Right renal cortex interstitium (tissue), 3 donors: Measurements from ENCODE around the gene EIF2AK2. TPM values are rescaled to one million over a fixed set of nuclear protein-coding genes. Genes with fewer than 3 reads are reported as not detected.

Source experiments
- DNase-seq, 3 donors: peaks; one replicate each; pipeline ENCODE4 v3.0.0-alpha.2; 2013; ENCODE audit warnings: low read depth in 3 of 3, low spot score in 2 of 3
- polyA plus RNA-seq, 3 donors: library from polyadenylated mRNA; unstranded; fragments of 120-200 nt; gene quantifications; one replicate each; pipeline ENCODE4 v1.2.1, GENCODE V29; 2013; ENCODE audit not compliant: insufficient read length in 3 of 3

EIF2AK2 gene
- polyA plus RNA-seq, 3 donors: 33.4 to 36.7 (median 34.0) TPM

GRCh38 chr2:37173741-37174140, 17.0 kb upstream of the EIF2AK2 start:
- no peak for DNase-seq

DNA sequence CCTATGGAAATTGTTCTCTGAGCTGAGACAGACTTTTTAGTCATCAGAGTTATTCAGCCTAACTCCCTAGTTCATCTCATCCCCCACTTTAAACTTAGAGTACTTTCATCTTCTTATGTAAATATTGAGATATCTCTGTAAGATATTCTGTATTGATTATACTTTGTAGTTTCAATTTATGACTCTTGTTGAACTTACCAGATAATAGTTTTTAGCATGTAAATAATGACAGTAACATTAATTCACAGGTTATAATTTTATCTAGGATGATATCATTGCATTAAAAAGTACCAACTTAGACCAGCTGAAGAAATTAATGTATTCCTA, 14.8 kb upstream of the EIF2AK2 start:
- no peak for DNase-seq

DNA sequence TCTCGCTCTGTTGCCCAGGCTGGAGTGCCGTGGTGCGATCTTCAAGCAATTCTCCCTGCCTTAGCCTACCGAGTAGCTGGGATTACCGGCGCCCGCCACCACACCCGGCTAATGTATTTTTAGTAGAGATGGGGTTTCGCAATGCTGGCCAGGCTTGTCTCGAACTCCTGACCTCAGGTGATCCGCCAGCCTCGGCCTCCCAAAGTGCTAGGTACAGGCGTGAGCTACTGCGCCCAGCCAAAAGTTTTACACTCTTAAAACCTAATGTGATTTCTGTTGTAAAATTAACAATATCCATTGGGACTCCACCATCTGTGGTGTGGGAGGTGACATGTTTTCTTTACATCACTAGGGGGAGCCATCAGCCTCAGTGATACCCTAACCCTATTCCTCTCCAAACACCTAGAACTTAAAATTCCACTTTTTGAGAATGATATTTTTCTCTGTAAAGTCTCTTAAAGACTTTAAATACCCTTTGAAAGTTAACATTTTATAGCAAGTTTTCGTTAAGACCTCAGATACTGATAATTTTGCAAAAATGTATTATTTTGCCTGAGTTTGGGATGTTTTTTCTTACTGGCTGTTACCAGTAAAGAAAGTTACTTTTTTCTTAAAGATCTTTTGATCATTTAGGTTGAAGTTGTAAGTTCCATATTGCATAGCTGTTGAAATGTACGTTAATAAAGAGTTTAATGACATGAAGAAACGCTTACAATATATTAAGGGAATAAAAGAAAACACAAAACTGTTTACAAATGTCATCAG, 11.6 kb upstream of the EIF2AK2 start:
- DNase-seq: no peak

- no peak for DNase-seq
These were observed 10.9 kb upstream of the EIF2AK2 start for GRCh38 chr2:37167636-37168180.

DNA sequence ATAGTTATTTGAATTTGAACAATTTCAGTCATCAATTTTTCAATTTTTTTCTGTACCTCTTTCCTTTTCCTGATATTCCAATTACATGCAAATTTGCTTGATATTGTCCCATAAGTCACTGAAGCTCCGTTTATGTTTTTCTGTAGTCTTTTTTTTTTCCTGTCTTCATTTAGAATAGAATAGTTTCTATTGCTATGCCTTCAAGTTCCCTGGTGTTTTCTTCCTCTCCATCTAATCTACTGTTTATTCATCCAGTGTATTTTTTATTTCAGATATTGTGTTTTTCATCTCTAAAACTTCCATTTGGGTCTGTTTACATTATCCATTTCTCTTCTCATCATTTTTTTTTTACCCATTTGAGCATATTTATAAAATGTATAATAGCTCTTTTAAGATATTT, 8.0 kb upstream of the EIF2AK2 start:
- DNase-seq: no peak

DNA sequence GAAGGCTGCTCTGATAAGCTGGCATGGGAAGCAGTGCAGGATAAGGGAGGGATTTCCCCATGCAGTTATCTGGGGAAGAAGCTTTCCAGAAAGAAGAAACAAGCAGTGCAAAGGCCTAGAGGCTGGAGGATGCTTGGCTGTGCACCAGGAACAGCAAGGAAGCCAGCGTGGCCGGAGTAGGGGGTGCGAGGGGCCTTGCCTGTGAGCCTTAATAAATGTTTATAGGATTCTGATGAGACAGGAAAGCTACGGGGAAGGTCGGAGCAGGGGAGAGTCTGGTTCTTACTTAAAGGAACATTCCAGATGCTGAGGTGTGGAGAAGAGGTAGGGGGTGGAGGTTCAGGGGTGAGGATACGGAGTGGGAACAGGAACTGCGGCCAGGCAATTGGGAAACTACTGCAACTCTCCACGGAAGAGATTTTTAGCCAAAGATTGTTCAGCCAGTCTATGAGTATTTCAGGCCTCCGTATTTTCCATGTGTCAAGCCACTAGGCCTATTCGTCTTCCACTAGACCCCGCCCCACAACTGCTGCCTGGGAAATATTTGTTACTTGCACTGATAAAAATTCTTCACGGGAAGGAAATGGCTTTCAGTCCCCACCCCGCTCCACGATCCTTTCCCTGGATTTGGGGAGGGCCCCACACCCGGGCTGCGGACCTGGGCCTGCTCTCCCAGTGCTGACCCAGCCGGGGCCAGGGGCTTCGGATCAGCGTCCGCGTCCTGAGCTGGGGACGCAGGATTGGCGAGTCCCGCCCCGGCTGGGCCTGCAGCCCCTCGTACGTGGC, 516 bp downstream of the EIF2AK2 start:
- DNase-seq: peak; percentile 31 to 54 (median 50)

- no peak for DNase-seq
These were observed 2.0 kb downstream of the EIF2AK2 start for GRCh38 chr2:37154785-37155184.

DNA sequence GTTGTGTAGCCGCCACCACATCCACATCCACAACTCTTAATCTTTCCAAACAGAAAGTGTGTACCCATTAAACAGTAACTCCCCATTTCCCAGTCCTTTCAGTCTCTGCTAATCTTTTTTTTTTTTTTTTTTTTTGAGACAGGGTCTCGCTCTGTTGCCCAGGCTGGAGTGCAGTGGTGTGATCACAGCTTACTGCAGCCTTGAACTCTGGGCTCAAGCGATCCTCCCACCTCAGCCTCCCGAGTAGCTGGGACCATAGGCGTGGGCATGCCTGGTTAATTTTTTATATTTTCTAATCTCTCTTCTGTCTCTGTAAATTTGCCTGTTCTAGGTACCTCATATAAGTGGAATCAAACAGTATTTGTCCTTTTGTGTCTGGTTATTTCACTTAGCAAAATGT, 3.6 kb downstream of the EIF2AK2 start:
- no peak for DNase-seq

- no peak for DNase-seq
These were observed 7.0 kb downstream of the EIF2AK2 start for GRCh38 chr2:37149626-37150322.

DNA sequence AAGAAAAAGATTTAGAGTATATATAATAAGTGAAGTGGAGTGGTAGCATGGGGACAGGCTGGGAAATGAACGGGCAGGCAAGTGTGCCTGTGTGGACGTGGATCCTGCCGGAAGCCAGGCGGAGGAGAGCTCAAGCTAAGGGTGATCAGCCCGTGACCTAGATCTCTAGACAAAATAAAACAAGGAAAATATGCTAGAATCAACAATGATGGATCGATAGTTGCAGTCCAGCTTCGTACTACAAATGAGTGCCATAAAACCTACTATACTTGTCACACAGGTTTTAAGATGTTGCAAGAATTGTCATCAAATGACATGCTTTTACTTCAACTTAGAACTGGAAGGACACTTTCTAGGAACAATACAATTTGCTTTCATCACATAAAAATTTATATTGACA, 8.5 kb downstream of the EIF2AK2 start:
- DNase-seq: no peak

GRCh38 chr2:37146062-37146461, 10.7 kb downstream of the EIF2AK2 start:
- DNase-seq: no peak

DNA sequence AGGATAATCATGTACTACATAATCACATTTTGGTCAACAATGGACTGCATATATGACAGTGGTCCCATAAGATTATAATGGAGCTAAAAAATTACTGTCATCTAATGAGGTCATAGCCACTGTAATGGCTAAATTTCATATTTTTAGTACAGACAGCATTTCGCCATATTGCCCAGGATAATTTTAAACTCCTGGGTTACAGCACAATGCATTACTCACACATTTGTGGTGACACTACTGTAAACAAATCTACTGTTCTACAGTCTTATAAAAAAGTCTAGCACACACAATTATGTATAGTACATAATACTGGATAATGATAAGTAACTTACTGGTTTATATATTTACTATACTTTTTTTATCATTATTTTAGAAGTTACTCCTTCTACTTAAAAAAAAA, 12.8 kb downstream of the EIF2AK2 start:
- no peak for DNase-seq

- no peak for DNase-seq
These were observed 14.2 kb downstream of the EIF2AK2 start for GRCh38 chr2:37142546-37142945.

- no peak for DNase-seq
These were observed 23.9 kb downstream of the EIF2AK2 start for GRCh38 chr2:37132914-37133313.

DNA sequence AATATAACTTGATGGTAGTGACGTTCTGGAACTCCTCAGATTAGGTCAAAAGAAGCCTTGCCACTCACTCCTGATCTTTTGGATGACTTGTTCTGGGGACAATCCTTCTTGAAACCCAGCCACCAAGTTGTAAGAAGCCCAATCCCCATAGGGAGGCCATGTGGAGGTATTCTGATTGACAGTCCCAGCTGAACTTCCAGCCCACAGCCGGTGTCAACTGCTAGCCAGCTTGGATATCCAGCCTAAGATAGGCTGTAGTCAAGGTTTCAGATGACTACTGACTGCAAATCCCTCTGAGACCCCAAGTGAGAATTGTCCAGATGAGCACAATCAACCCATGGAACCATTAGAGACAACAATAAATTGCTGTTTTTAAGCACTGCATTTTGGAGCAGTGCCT, 31.4 kb downstream of the EIF2AK2 start:
- DNase-seq: no peak

DNA sequence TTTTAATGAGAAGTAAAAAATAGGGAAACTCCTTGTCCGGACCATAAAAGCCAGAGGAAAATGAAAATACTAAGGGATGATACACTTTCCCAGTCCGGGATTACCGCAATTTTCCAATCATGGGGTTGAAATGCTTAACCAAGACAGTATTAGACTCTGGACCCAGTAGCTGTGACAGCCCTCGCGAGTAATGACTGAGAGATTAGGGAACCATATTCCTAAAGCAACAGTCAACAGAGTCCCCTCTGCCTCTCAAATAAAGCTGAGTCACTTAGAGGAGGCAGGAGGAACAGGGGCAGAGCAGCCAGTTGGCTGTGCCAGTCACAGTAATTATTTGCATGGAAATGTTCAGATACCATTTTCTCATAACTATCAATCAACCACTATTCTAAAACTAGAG, 37.6 kb downstream of the EIF2AK2 start:
- no peak for DNase-seq

- no peak for DNase-seq
These were observed 39.2 kb downstream of the EIF2AK2 start for GRCh38 chr2:37117566-37117965.

- DNase-seq: no peak
These were observed 44.8 kb downstream of the EIF2AK2 start for GRCh38 chr2:37111958-37112357.

GRCh38 chr2:37110306-37111212, 46.2 kb downstream of the EIF2AK2 start:
- no peak for DNase-seq

- DNase-seq: no peak
These were observed 47.3 kb downstream of the EIF2AK2 start for GRCh38 chr2:37109523-37109922.
